Measurements from ENCODE around the gene RPL39L.
"Not testable (repeated sequence)": the region's sequence is repeated elsewhere in the genome, so short reads cannot be mapped to it uniquely, and the experiment has no call there.

RPL39L gene

GRCh38 chr3:187139126-187139894, at the start of gene RPL39L:
TSS of gene RPL39L (minus strand) at chr3:187139496. CDS start at chr3:187121300, 18,196 bp downstream.
- DNase-seq, result no peak

- DNase-seq, result no peak
These were observed 49.6 kb upstream of the RPL39L start for GRCh38 chr3:187188931-187189330.

GRCh38 chr3:187186801-187187421, 47.6 kb upstream of the RPL39L start:
- no peak for DNase-seq

GRCh38 chr3:187186375-187186774, 47.1 kb upstream of the RPL39L start:
- DNase-seq, result no peak

- DNase-seq, result no peak
These were observed 46.5 kb upstream of the RPL39L start for GRCh38 chr3:187185759-187186158.

GRCh38 chr3:187183903-187184302, 44.6 kb upstream of the RPL39L start:
- DNase-seq, result no peak

- no peak for DNase-seq
These were observed 44.0 kb upstream of the RPL39L start for GRCh38 chr3:187183210-187183862.

GRCh38 chr3:187181454-187182170, 42.3 kb upstream of the RPL39L start:
- DNase-seq, result no peak

GRCh38 chr3:187172929-187173328, 33.6 kb upstream of the RPL39L start:
- no peak for DNase-seq

GRCh38 chr3:187170911-187171310, 31.6 kb upstream of the RPL39L start:
- DNase-seq, result not testable (repeated sequence)

GRCh38 chr3:187169231-187169960, 30.1 kb upstream of the RPL39L start:
- DNase-seq, result no peak

- DNase-seq, result no peak
These were observed 28.5 kb upstream of the RPL39L start for GRCh38 chr3:187167777-187168176.

GRCh38 chr3:187166750-187167149, 27.5 kb upstream of the RPL39L start:
- DNase-seq, result no peak

- no peak for DNase-seq
These were observed 25.8 kb upstream of the RPL39L start for GRCh38 chr3:187165144-187165543.

- no peak for DNase-seq
These were observed 23.1 kb upstream of the RPL39L start for GRCh38 chr3:187162265-187162953.

GRCh38 chr3:187161556-187161955, 22.3 kb upstream of the RPL39L start:
- DNase-seq, result no peak

GRCh38 chr3:187150599-187150998, 11.3 kb upstream of the RPL39L start:
- DNase-seq, result no peak

- no peak for DNase-seq
These were observed 10.9 kb upstream of the RPL39L start for GRCh38 chr3:187150186-187150585.

- DNase-seq, result no peak
These were observed 7.1 kb upstream of the RPL39L start for GRCh38 chr3:187146389-187146788.

GRCh38 chr3:187145149-187145895, 6.0 kb upstream of the RPL39L start:
- DNase-seq, result no peak

GRCh38 chr3:187139895-187140253, 578 bp upstream of the RPL39L start:
- no peak for DNase-seq
